DND-41 (cell line): ENCODE measurements around the gene PRKG2.

Experiments used
- ATAC-seq: fragments of 200-7000 bp; cut with Tn5 transposase; 3 replicates; pipeline ENCODE4 v1.9.1; 2021; ENCODE audit warnings: low read depth; ENCODE audit not compliant: insufficient read depth
- DNase-seq: peaks from one replicate; pipeline ENCODE4 v3.0.0-alpha.2; 2020
- H2AFZ ChIP-seq: 2 replicates; pipeline ENCODE4 v1.6.0; 2012; ENCODE audit warnings: low read depth, low read length
- H3K27ac ChIP-seq: 2 replicates; pipeline ENCODE4 v1.5.1; 2012; ENCODE audit warnings: low read length, inconsistent platforms
- H3K27me3 ChIP-seq: fragments of 200-600 bp; sonication (generic); 2 replicates; pipeline ENCODE4 v1.6.0; 2012; ENCODE audit warnings: low read length, mild to moderate bottlenecking, inconsistent platforms; ENCODE audit not compliant: insufficient read depth, poor library complexity
- H3K36me3 ChIP-seq: 2 replicates; pipeline ENCODE4 v1.5.1; 2012; ENCODE audit warnings: low read length, inconsistent platforms; ENCODE audit not compliant: insufficient read depth
- H3K4me1 ChIP-seq: 2 replicates; pipeline ENCODE4 v1.5.1; 2012; ENCODE audit warnings: mild to moderate bottlenecking, low read length; ENCODE audit not compliant: insufficient read depth
- H3K4me2 ChIP-seq: 2 replicates; pipeline ENCODE4 v1.6.0; 2012; ENCODE audit warnings: mild to moderate bottlenecking, moderate library complexity, low read length, inconsistent platforms; ENCODE audit not compliant: insufficient read depth
- H3K4me3 ChIP-seq, 2 experiments: fragments of 200-600 bp in 1 of 2; shearing (Covaris generic) in 1 of 2; 2 replicates each; pipeline ENCODE4 v1.5.1; 2012 to 2016; ENCODE audit warnings: inconsistent platforms in 2 of 2, low read length in 2 of 2, mild to moderate bottlenecking in 2 of 2, low read depth in 1 of 2, moderate library complexity in 1 of 2
- H3K79me2 ChIP-seq: 2 replicates; pipeline ENCODE4 v1.6.0; 2012; ENCODE audit warnings: low read length, inconsistent platforms; ENCODE audit not compliant: insufficient read depth
- H3K9ac ChIP-seq: 2 replicates; pipeline ENCODE4 v1.6.0; 2012; ENCODE audit warnings: low read depth, mild to moderate bottlenecking, inconsistent platforms, low read length, moderate library complexity
- H3K9me3 ChIP-seq: 2 replicates; pipeline ENCODE4 v1.5.1; 2012; ENCODE audit warnings: low read length, moderate library complexity, mild to moderate bottlenecking, inconsistent platforms; ENCODE audit not compliant: insufficient read depth, severe bottlenecking
- H4K20me1 ChIP-seq: 2 replicates; pipeline ENCODE4 v1.6.0; 2012; ENCODE audit warnings: low read length; ENCODE audit not compliant: insufficient read depth
- CTCF ChIP-seq: IDR thresholded peaks from 2 replicates; pipeline ENCODE4 v1.5.1; 2012; ENCODE audit warnings: borderline replicate concordance, low read length, moderate library complexity, mild to moderate bottlenecking; ENCODE audit not compliant: poor library complexity, severe bottlenecking; ENCODE audit errors: extremely low read depth
- EZH2 ChIP-seq: IDR thresholded peaks from 3 replicates; pipeline ENCODE4 v1.6.1; 2012; ENCODE audit warnings: borderline replicate concordance, low read depth, mild to moderate bottlenecking, moderate library complexity, low read length, inconsistent platforms; ENCODE audit not compliant: severe bottlenecking

The PRKG2 gene

DNA sequence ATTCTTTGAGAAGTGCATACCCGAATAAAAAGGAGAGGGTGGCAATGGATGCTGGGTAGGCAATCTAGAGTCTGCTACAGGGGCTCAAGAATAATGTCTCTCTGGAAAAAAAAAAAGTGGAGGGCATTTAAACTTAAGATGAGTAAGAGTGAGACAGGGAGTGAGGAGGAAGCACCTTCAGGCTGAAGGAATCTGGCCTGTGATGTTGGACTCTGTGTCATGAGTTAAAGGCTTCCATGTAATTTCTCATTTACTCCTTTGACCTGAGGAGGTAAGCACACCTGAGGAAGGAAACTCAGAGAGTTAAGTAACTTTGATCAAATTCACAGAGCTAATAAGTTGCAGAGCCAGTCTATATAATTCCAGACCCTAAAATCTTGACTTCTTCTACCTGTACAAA lies 3.2 kb upstream of the PRKG2 start:
- no peak for ATAC-seq
- H3K4me3 ChIP-seq = no peak overlapping the region

GRCh38 chr4:81217779-81218178 lies 2.8 kb upstream of the PRKG2 start:
- Histone ChIP-seq H3K4me2 (no peak overlapping the region), H2AFZ (no peak overlapping the region), H3K27ac (no peak overlapping the region), H3K9ac (no peak overlapping the region), H3K4me1 (no peaks in the 10 kb centered on the region), H3K36me3 (no peaks in the 10 kb centered on the region), H3K9me3 (no peaks in the 10 kb centered on the region), H4K20me1 (no peaks in the 10 kb centered on the region), H3K79me2 (no peaks in the 10 kb centered on the region), H3K27me3 (no peaks in the 10 kb centered on the region), H3K4me3 (no peak overlapping the region)
- DNase-seq (no peak), ATAC-seq (no peak)
- TF ChIP-seq CTCF = no peak
- no peak for TF ChIP-seq EZH2

More for the DNA sequence above, 3.2 kb upstream of the PRKG2 start:
- Histone ChIP-seq H3K27ac (no peak overlapping the region), H3K36me3 (no peaks in the 10 kb centered on the region), H3K4me2 (no peak overlapping the region), H3K4me1 (no peaks in the 10 kb centered on the region), H3K79me2 (no peaks in the 10 kb centered on the region), H3K9ac (no peak overlapping the region), H4K20me1 (no peaks in the 10 kb centered on the region), H2AFZ (no peak overlapping the region), H3K9me3 (no peaks in the 10 kb centered on the region), H3K27me3 (no peaks in the 10 kb centered on the region)
- TF ChIP-seq EZH2 (no peak), CTCF (no peak)
- no peak for DNase-seq

DNA sequence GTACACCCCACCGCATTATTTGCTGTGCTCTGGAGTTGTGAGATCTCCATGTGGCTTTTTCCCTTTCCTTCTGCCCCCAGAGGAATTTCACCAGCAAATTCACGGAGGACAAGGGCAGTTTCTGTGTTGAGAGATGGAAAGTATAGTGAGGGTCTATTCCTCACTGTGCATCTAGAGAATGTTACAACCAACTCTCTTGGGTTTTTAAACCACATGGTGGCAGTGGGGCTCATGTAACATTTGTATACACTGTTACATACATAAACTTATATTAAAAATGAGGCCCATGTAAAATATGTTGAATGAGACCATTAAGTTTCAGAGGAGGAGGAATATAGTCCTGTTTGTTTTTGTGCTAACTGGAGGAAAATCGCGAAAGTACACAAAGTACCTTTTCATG lies 909 bp upstream of the PRKG2 start:
- Histone ChIP-seq H3K9ac (no peak overlapping the region), H3K79me2 (no peaks in the 10 kb centered on the region), H3K27me3 (no peaks in the 10 kb centered on the region), H3K36me3 (no peaks in the 10 kb centered on the region), H3K27ac (no peak overlapping the region), H2AFZ (no peak overlapping the region), H3K4me3 (no peak overlapping the region), H3K4me1 (no peaks in the 10 kb centered on the region), H3K9me3 (no peaks in the 10 kb centered on the region), H3K4me2 (no peak overlapping the region), H4K20me1 (no peaks in the 10 kb centered on the region)
- ATAC-seq (no peak), DNase-seq (no peak)
- TF ChIP-seq EZH2 = no peak
- no peak for TF ChIP-seq CTCF
